DOHH2 (cell line): ENCODE data around the gene ARHGAP29.

Experiments
- H3F3A ChIP-seq: fragments of 200-600 bp; sonication (generic), shearing (Covaris generic); 2 replicates; pipeline ENCODE4 v1.6.0; 2016; ENCODE audit warnings: antibody characterized with exemption, mild to moderate bottlenecking; ENCODE audit not compliant: control insufficient read depth, insufficient read depth
- H3K27ac ChIP-seq: fragments of 200-600 bp; sonication (generic); 2 replicates; pipeline ENCODE4 v1.5.1; 2014; ENCODE audit warnings: low read depth, mild to moderate bottlenecking, low read length, moderate library complexity
- H3K27me3 ChIP-seq: fragments of 200-600 bp; sonication (generic); 2 replicates; pipeline ENCODE4 v1.6.1; 2014; ENCODE audit warnings: mild to moderate bottlenecking, low read length, mixed read lengths; ENCODE audit not compliant: control insufficient read depth
- H3K36me3 ChIP-seq: fragments of 200-600 bp; sonication (generic); 2 replicates; pipeline ENCODE4 v1.6.1; 2014; ENCODE audit warnings: mild to moderate bottlenecking, low read length, moderate library complexity, mixed read lengths; ENCODE audit not compliant: control insufficient read depth
- H3K4me1 ChIP-seq: fragments of 200-600 bp; sonication (generic); 2 replicates; pipeline ENCODE4 v1.6.1; 2014; ENCODE audit warnings: mild to moderate bottlenecking, low read length, mixed read lengths; ENCODE audit not compliant: control insufficient read depth
- H3K4me2 ChIP-seq: fragments of 200-600 bp; sonication (generic); 2 replicates; pipeline ENCODE4 v1.6.0; 2014; ENCODE audit warnings: mild to moderate bottlenecking, low read length, moderate library complexity
- H3K4me3 ChIP-seq: fragments of 200-600 bp; sonication (generic); 2 replicates; pipeline ENCODE4 v1.5.1; 2014; ENCODE audit warnings: mild to moderate bottlenecking, low read length, mixed read lengths
- H3K79me2 ChIP-seq: fragments of 200-600 bp; sonication (generic); 2 replicates; pipeline ENCODE4 v1.6.1; 2014; ENCODE audit warnings: mild to moderate bottlenecking, low read length, mixed read lengths; ENCODE audit not compliant: control insufficient read depth
- H3K9me2 ChIP-seq: fragments of 200-600 bp; sonication (generic); replicated peaks from 2 replicates; pipeline ENCODE4 v1.6.1; 2014; ENCODE audit warnings: mild to moderate bottlenecking, low read length, mixed read lengths; ENCODE audit not compliant: control insufficient read depth
- H3K9me3 ChIP-seq: fragments of 200-600 bp; sonication (generic); 2 replicates; pipeline ENCODE4 v1.6.1; 2014; ENCODE audit warnings: antibody characterized with exemption, low read length, mixed read lengths; ENCODE audit not compliant: control insufficient read depth, insufficient read depth
- H4K20me1 ChIP-seq: fragments of 200-600 bp; sonication (generic); 2 replicates; pipeline ENCODE4 v1.6.0; 2014; ENCODE audit warnings: low read depth, mild to moderate bottlenecking, antibody characterized with exemption, low read length, moderate library complexity; ENCODE audit not compliant: control insufficient read depth, insufficient read depth
- EZH2phosphoT487 ChIP-seq: fragments of 200-600 bp; sonication (generic); IDR thresholded peaks from 2 replicates; pipeline ENCODE4 v1.6.1; 2017; ENCODE audit warnings: borderline replicate concordance, mild to moderate bottlenecking, antibody characterized with exemption, low read length, moderate library complexity, mixed read lengths
- TF ChIP-seq, protein P1 (sequence below): fragments of 200-600 bp; sonication (generic); IDR thresholded peaks from one replicate; pipeline ENCODE4 v1.5.1; 2014; ENCODE audit warnings: antibody characterized with exemption, mild to moderate bottlenecking, low read depth, low read length; ENCODE audit not compliant: poor library complexity, severe bottlenecking

Gene ARHGAP29

DNA sequence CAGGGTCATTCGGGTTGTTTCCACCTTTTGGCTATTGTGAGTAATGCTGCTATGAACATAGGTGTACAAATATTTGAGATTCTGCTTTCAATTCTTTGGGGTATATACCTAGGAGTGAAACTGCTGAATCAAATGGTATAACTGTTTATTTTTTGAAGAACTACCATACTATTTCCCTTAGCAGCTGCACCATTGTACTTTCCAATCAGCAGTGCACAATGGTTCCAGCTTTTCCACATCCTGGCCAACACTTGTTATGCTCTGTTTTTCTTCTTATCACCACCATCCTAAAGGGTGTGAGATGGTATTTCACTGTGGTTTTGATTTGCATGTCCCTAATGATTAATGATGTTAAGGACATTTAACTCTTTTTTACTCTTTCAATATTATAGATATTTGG is 112.8 kb downstream of the ARHGAP29 start:
- H3K27ac ChIP-seq = no peak overlapping the region
- H3K27me3 ChIP-seq = no peaks in the 10 kb centered on the region
- no peaks in the 10 kb centered on the region for H3F3A ChIP-seq
- H3K4me2 ChIP-seq = no peak overlapping the region
- no peaks in the 10 kb centered on the region for H4K20me1 ChIP-seq
- no peak overlapping the region for H3K4me3 ChIP-seq
- H3K9me3 ChIP-seq = no peaks in the 10 kb centered on the region
- TF ChIP-seq, protein P1, sequence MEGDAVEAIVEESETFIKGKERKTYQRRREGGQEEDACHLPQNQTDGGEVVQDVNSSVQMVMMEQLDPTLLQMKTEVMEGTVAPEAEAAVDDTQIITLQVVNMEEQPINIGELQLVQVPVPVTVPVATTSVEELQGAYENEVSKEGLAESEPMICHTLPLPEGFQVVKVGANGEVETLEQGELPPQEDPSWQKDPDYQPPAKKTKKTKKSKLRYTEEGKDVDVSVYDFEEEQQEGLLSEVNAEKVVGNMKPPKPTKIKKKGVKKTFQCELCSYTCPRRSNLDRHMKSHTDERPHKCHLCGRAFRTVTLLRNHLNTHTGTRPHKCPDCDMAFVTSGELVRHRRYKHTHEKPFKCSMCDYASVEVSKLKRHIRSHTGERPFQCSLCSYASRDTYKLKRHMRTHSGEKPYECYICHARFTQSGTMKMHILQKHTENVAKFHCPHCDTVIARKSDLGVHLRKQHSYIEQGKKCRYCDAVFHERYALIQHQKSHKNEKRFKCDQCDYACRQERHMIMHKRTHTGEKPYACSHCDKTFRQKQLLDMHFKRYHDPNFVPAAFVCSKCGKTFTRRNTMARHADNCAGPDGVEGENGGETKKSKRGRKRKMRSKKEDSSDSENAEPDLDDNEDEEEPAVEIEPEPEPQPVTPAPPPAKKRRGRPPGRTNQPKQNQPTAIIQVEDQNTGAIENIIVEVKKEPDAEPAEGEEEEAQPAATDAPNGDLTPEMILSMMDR = no peak
- TF ChIP-seq EZH2phosphoT487 = no peak
- H3K9me2 ChIP-seq = no peaks in the 10 kb centered on the region
- H3K4me1 ChIP-seq = no peaks in the 10 kb centered on the region
- no peaks in the 10 kb centered on the region for H3K36me3 ChIP-seq
- no peaks in the 10 kb centered on the region for H3K79me2 ChIP-seq

DNA sequence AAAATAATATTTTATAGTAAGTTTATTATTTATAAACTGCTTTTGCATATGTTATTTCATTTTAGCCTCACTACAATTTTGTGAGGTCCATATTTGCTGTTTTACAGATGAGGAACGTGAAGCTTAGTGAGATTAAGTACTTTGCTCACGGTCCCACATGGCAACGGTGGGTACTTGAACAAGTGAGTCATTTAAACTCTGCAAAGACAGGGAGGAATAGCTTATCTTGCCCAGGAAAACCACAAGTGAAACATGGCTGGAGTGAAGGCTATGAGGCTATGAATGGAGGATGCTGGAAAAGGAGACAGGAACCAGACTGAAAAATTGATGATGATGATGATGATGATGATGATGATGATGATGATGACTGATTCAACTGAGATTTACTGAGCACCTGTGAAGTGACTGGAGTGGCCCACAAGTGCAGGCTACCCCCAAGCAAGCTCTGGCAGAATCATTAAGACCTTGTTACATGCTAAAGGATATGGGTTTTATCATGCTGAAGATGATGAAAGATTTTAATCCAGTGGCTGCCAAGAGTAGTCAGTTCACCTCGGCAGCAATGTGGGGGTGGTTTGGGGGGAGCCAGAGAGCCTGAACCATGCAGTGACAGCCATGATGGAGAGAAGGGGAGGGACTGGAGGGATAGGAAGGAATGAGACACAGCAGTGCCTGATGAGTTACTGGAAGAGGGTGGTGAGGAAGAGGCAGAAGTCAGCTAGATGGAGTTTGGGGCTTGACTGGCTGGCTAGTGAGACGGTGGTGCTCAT is 115.0 kb downstream of the ARHGAP29 start:
- no peaks in the 10 kb centered on the region for H3K36me3 ChIP-seq
- H3K4me2 ChIP-seq = no peak overlapping the region
- no peaks in the 10 kb centered on the region for H3K79me2 ChIP-seq
- no peaks in the 10 kb centered on the region for H3K27me3 ChIP-seq
- H3K4me1 ChIP-seq = no peaks in the 10 kb centered on the region
- no peaks in the 10 kb centered on the region for H4K20me1 ChIP-seq
- TF ChIP-seq, protein P1 = no peak
- TF ChIP-seq EZH2phosphoT487 = no peak
- H3K27ac ChIP-seq = no peak overlapping the region
- no peak overlapping the region for H3K4me3 ChIP-seq
- no peaks in the 10 kb centered on the region for H3K9me2 ChIP-seq
- H3K9me3 ChIP-seq = no peaks in the 10 kb centered on the region
- H3F3A ChIP-seq = no peaks in the 10 kb centered on the region
